ENCODE results near the gene SLC25A17. TPM values are rescaled to one million over a fixed set of nuclear protein-coding genes. Genes with fewer than 3 reads are reported as not detected.
"Not testable (repeated sequence)": the region's sequence is repeated elsewhere in the genome, so short reads cannot be mapped to it uniquely, and the experiment has no call there.

SLC25A17 gene, protein sequence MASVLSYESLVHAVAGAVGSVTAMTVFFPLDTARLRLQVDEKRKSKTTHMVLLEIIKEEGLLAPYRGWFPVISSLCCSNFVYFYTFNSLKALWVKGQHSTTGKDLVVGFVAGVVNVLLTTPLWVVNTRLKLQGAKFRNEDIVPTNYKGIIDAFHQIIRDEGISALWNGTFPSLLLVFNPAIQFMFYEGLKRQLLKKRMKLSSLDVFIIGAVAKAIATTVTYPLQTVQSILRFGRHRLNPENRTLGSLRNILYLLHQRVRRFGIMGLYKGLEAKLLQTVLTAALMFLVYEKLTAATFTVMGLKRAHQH
- total RNA-seq (2014; rRNA removed; shearing (Covaris generic)): 19.6 and 28.1 TPM in 2 replicates
- 27.6 and 28.6 TPM in 2 replicates for polyA plus RNA-seq (2016; fragmentation: Nextera tagmentation; extraction: Ambion mirVana)

DNA sequence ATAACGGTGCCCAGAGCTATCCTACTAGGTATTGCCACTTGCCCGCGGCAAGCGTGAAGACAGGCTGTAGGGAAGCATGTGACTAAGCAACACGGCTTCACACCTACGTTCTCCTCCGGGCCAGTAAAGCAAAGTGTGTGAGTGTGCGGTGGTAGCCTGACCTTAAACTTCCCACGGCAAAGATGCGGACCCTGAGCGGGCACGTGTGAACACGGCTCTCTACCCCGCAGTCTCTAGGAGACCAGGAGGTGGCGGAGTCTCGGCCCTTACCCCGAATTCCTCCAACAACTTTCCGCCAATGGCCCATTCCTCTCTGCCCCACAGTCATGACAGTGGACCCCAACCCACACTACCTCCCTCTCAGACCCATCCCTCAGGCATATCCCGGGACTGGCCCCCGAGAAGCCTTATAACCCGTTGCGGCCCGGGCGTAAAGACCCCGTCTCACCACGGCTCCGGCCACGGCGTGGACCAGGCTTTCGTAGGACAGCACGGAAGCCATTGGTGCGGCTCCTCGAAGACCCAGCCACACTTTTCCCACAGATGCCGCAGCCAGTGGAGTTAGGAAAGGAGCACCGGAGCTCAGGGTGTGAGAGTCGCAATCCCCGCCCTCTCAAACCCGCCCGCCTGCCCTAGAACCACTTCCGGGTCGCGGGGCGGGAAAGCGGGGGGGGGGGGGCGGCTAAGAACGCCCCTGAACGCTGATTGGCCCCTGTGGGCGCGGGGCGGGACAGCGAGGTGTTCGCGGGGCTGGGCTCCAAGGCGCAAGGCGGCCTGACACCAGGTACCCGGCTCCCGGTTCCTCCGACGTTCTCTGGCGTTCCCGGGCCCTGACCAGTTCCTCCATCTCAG, at the start of gene SLC25A17:
Gene SLC25A17 (minus strand): TSS at position 600 of the 852 bp plus-strand sequence. CDS start 98 bp downstream, at position 502.
- Histone ChIP-seq H3K9ac (peak within 1 kb of the TSS; percentile 92), H3K27ac (peak within 1 kb of the TSS; percentile 78), H3K4me1 (ENCODE audit: insufficient read depth) (peaks cover 15% of the 10 kb centered on the region), H3K4me3 (peak within 1 kb of the TSS; percentile 95), H3K4me2 (ENCODE audit: unreplicated experiment) (peak within 1 kb of the TSS; percentile 88), H3K9me3 (ENCODE audit: low read depth) (no peaks in the 10 kb centered on the region), H3K36me3 (ENCODE audit: low read depth) (peaks cover 9% of the 10 kb centered on the region; the same call in 1 of the 2 replicates), H3F3A (ENCODE audit: insufficient read depth) (peaks cover 38% of the 10 kb centered on the region), H3K79me2 (ENCODE audit: insufficient read depth) (peaks cover 49% of the 10 kb centered on the region), H3K27me3 (replicated peaks; ENCODE audit: insufficient read depth) (no peaks in the 10 kb centered on the region), H2AFZ (peak within 1 kb of the TSS; percentile 99), H4K20me1 (ENCODE audit: insufficient read depth) (no peaks in the 10 kb centered on the region), H3K9me2 (ENCODE audit: insufficient read depth) (no peaks in the 10 kb centered on the region)
- 1% methylated on average over 53 to 61 of the region's 61 CpGs for WGBS, 2 experiments (ENCODE audit: low coverage in 1 of 2, low lambda C conversion rate in 2 of 2, missing lambda C conversion rate in 2 of 2)
- in situ Hi-C loops (cut with MboI): no loop called here
- TF ChIP-seq EZH2 (IDR thresholded peaks at IDR 0.05; ENCODE audit: insufficient read depth, poor library complexity, severe bottlenecking) (no peak), EZH2phosphoT487 (IDR thresholded peaks at IDR 0.05; ENCODE audit: insufficient read depth, low read depth) (no peak)
- DNase-seq: peak; percentile 94

DNA sequence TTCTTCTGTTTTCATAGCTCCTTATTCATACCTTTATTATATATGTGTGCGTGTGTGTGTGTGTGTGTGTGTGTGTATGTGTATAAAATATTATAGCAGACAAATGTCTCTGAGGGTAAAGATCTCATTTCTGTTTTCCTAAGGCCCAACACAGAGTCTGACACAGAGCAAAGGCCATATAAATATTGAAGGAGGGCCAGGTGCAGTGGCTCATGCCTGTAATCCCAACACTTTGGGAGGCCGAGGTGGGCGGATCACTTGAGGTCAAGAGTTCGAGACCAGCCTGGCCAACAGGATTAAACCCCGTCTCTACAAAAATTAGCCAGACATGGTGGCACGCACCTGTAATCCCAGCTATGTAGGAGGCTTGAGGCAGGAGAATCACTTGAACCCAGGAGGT, 49.2 kb upstream of the SLC25A17 start:
- peaks cover 52% of the 10 kb centered on the region for H3K79me2 ChIP-seq (ENCODE audit: insufficient read depth)
- DNase-seq; H4K20me1 ChIP-seq (ENCODE audit: insufficient read depth); H3K9me2 ChIP-seq (ENCODE audit: insufficient read depth); H3K27ac ChIP-seq; in situ Hi-C loops (cut with MboI); H3K4me3 ChIP-seq; H3F3A ChIP-seq (ENCODE audit: insufficient read depth); H3K27me3 ChIP-seq (replicated peaks; ENCODE audit: insufficient read depth); H3K9me3 ChIP-seq (ENCODE audit: low read depth); H2AFZ ChIP-seq; H3K9ac ChIP-seq; H3K4me1 ChIP-seq (ENCODE audit: insufficient read depth); H3K4me2 ChIP-seq (ENCODE audit: unreplicated experiment): not testable (repeated sequence)
- WGBS, 2 experiments (ENCODE audit: low coverage in 1 of 2, low lambda C conversion rate in 2 of 2, missing lambda C conversion rate in 2 of 2): 95% methylated on average over 6 of the region's 6 CpGs
- peaks cover 20% of the 10 kb centered on the region for H3K36me3 ChIP-seq (ENCODE audit: low read depth)

DNA sequence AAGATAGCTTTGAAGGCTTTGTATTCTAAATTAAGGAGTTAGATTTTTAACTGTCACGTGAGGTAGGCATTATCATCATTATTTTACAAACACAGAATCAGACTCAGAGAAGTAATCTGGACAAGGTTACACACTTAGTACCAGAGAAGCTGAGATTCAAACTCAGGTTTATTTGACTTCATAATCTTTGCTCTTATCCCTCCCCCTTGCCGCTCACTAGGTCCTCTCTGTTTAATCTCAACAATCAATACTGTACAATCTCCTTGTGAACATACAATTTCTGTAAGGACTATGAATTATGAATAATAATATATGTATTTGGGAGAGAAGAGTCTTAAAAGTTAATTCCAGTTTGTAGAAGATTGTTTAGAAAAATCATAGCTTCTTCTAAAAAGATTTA, 48.0 kb upstream of the SLC25A17 start:
- H3K27me3 ChIP-seq (replicated peaks; ENCODE audit: insufficient read depth): no peaks in the 10 kb centered on the region
- no peaks in the 10 kb centered on the region for H3F3A ChIP-seq (ENCODE audit: insufficient read depth)
- no peak overlapping the region for H3K9ac ChIP-seq
- H3K9me3 ChIP-seq (ENCODE audit: low read depth): no peaks in the 10 kb centered on the region
- no peak overlapping the region for H2AFZ ChIP-seq
- peaks cover 20% of the 10 kb centered on the region for H3K36me3 ChIP-seq (ENCODE audit: low read depth)
- in situ Hi-C loops (cut with MboI): no loop called here
- no peaks in the 10 kb centered on the region for H3K9me2 ChIP-seq (ENCODE audit: insufficient read depth)
- no peaks in the 10 kb centered on the region for H3K4me1 ChIP-seq (ENCODE audit: insufficient read depth)
- H3K4me3 ChIP-seq: no peak overlapping the region
- 71 to 82% methylated on average over 2 of the region's 2 CpGs for WGBS, 2 experiments (ENCODE audit: low coverage in 1 of 2, low lambda C conversion rate in 2 of 2, missing lambda C conversion rate in 2 of 2)
- TF ChIP-seq EZH2 (IDR thresholded peaks at IDR 0.05; ENCODE audit: insufficient read depth, poor library complexity, severe bottlenecking): no peak
- TF ChIP-seq EZH2phosphoT487 (IDR thresholded peaks at IDR 0.05; ENCODE audit: insufficient read depth, low read depth): no peak
- peaks cover 64% of the 10 kb centered on the region for H3K79me2 ChIP-seq (ENCODE audit: insufficient read depth)
- H4K20me1 ChIP-seq (ENCODE audit: insufficient read depth): no peaks in the 10 kb centered on the region
- no peak overlapping the region for H3K4me2 ChIP-seq (ENCODE audit: unreplicated experiment)
- no peak overlapping the region for H3K27ac ChIP-seq
- no peak for DNase-seq

DNA sequence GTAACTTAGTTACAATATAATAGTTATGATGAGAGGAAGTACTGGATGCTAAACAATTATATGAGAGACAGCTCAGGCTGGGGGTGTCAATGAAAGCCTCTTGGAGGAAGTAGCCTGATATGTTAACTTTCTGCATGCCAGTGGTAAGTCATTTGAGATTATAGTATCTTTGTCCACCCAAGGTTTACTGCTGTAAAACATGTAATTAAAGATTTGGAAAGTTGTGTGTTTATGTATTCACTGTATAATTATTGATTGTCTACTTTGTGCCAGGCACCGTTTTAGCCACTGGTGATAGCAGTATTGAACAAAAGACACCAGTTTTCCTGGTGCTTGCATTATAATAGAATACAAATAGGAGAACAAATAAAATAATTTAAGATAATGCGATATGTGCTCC, 43.4 kb upstream of the SLC25A17 start:
- peaks cover 10% of the 10 kb centered on the region; the same call in 1 of the 2 replicates for H3F3A ChIP-seq (ENCODE audit: insufficient read depth)
- H3K9me2 ChIP-seq (ENCODE audit: insufficient read depth): no peaks in the 10 kb centered on the region
- H3K4me1 ChIP-seq (ENCODE audit: insufficient read depth): peaks cover 22% of the 10 kb centered on the region
- DNase-seq: no peak
- in situ Hi-C loops (cut with MboI): no loop called here
- no peaks in the 10 kb centered on the region for H3K9me3 ChIP-seq (ENCODE audit: low read depth)
- no peaks in the 10 kb centered on the region for H4K20me1 ChIP-seq (ENCODE audit: insufficient read depth)
- H2AFZ ChIP-seq: no peak overlapping the region
- no peaks in the 10 kb centered on the region for H3K27me3 ChIP-seq (replicated peaks; ENCODE audit: insufficient read depth)
- TF ChIP-seq EZH2 (IDR thresholded peaks at IDR 0.05; ENCODE audit: insufficient read depth, poor library complexity, severe bottlenecking) (no peak), EZH2phosphoT487 (IDR thresholded peaks at IDR 0.05; ENCODE audit: insufficient read depth, low read depth) (no peak)
- no peak overlapping the region for H3K27ac ChIP-seq
- H3K36me3 ChIP-seq (ENCODE audit: low read depth): peaks cover 8% of the 10 kb centered on the region; the same call in 1 of the 2 replicates
- H3K4me2 ChIP-seq (ENCODE audit: unreplicated experiment): no peak overlapping the region
- peaks cover 99% of the 10 kb centered on the region for H3K79me2 ChIP-seq (ENCODE audit: insufficient read depth)
- 76 to 78% methylated on average over 2 of the region's 2 CpGs for WGBS, 2 experiments (ENCODE audit: low coverage in 1 of 2, low lambda C conversion rate in 2 of 2, missing lambda C conversion rate in 2 of 2)
- H3K9ac ChIP-seq: no peak overlapping the region
- H3K4me3 ChIP-seq: no peak overlapping the region

Measured in GM23248 (cell line).